Upper lobe of right lung (tissue), 1 donor: Measurements from ENCODE around the gene HBZ. TPM values are rescaled to one million over a fixed set of nuclear protein-coding genes. Genes with fewer than 3 reads are reported as not detected.

Experiments used
- ATAC-seq: fragments of 200-7000 bp; cut with Tn5 transposase; one replicate; pipeline ENCODE4 v1.9.1; 2020; ENCODE audit warnings: mild to moderate bottlenecking, moderate library complexity
- DNase-seq: peaks from one replicate; pipeline ENCODE4 v3.0.0-alpha.2; 2020
- H3K27ac ChIP-seq: fragments of 200-600 bp; one replicate; pipeline ENCODE4 v1.8.0; 2022
- H3K27me3 ChIP-seq: fragments of 200-600 bp; one replicate; pipeline ENCODE4 v1.8.0; 2022; ENCODE audit warnings: mild to moderate bottlenecking
- H3K36me3 ChIP-seq: fragments of 200-600 bp; one replicate; pipeline ENCODE4 v1.8.0; 2022
- H3K4me1 ChIP-seq: fragments of 200-600 bp; one replicate; pipeline ENCODE4 v1.8.0; 2022
- H3K4me3 ChIP-seq: fragments of 200-600 bp; one replicate; pipeline ENCODE4 v1.8.0; 2022; ENCODE audit warnings: mild to moderate bottlenecking
- H3K9me3 ChIP-seq: fragments of 200-600 bp; one replicate; pipeline ENCODE4 v1.8.0; 2022
- CTCF ChIP-seq: fragments of 200-600 bp; IDR thresholded peaks from one replicate; pipeline ENCODE4 v1.8.0; 2022; ENCODE audit warnings: antibody characterized with exemption
- intact Hi-C: fragments of 100-400 bp; cut with DNase I; formaldehyde crosslinking; loops from one replicate; pipeline ENCODE4 v1.11.0; 2022
- total RNA-seq: library from RNA; stranded (reverse); fragmentation: NEBNext Ultra II Directional; extraction: Animal tissue kit (Norgen Biotek cat#: 25700); gene quantifications from one replicate; pipeline ENCODE4 v1.2.1, GENCODE V29; 2021
- donor health status: DM: no; HTN: yes; CAD: no; lungs with severe emphysema.

The HBZ gene
- total RNA-seq, 1 donor from 2014 or later, result not detected

DNA sequence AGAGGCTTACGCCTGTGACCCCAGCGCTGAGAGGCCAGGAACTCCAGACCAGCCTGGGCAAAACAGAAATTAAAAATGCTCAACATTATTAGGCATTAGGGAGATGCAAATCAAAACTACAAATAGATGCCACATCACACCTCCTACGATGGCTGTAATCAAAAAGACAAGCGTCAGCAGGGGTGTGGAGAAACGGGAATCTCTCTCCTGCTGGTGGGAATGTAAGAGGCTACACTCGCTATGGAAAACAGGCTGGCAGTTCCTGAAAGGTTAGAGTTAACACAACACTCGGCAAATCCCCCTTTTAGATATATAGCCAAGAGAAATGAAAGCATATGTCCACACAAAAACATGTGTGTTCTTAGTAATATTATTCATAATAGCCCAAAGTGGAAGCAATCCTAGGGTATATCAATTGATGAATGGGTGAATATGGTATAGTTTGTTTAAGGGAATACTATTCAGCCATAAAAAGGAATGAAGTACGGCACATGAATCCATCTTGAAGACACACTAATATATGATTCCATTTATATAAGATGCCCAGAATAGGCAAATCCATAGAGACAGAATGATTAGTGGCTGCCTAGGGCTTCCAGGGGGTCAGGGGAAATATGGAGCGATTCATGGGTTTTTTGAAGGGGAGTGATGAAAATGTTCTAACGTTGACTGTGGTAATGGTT, 12.1 kb upstream of the HBZ start:
- DNase-seq (no peak), ATAC-seq (no peak)
- Histone ChIP-seq H3K4me1 (no peaks in the 10 kb centered on the region), H3K27me3 (no peaks in the 10 kb centered on the region), H3K27ac (no peak overlapping the region), H3K9me3 (no peaks in the 10 kb centered on the region), H3K36me3 (no peaks in the 10 kb centered on the region), H3K4me3 (no peak overlapping the region)
- no peak for TF ChIP-seq CTCF
- intact Hi-C loops, result no loop called here

- no peak for TF ChIP-seq CTCF
- H3K27ac ChIP-seq, result no peak overlapping the region
- no peak overlapping the region for H3K4me3 ChIP-seq
- ATAC-seq (no peak), DNase-seq (no peak)
- H3K9me3 ChIP-seq, result no peaks in the 10 kb centered on the region
- intact Hi-C loops, result no loop called here
- H3K4me1 ChIP-seq, result no peaks in the 10 kb centered on the region
- H3K27me3 ChIP-seq, result no peaks in the 10 kb centered on the region
- no peaks in the 10 kb centered on the region for H3K36me3 ChIP-seq
Observed at GRCh38 chr16:142405-142967, 10.0 kb upstream of the HBZ start.

DNA sequence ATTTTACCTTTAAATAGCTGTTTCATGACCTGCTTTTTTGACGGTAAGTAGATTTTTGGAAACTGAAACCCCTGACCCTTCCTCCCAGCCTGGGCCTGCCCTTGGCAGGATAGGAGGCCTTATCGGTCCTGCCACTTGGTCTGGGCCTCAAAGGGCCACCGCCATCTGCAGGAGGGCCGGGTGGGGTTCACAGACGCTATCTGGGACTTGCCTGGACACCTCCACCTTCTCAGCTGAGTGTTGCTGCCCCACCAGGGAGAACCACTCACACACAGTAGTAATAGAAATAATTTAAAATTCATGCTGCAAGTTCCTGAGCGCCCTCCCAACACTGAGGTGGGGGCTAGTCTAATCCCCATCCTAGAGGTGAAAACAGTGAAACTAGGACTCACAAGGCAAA, 9.4 kb upstream of the HBZ start:
- Histone ChIP-seq H3K4me1 (no peaks in the 10 kb centered on the region), H3K4me3 (no peak overlapping the region), H3K9me3 (no peaks in the 10 kb centered on the region), H3K36me3 (no peaks in the 10 kb centered on the region), H3K27ac (no peak overlapping the region), H3K27me3 (no peaks in the 10 kb centered on the region)
- no peak for DNase-seq
- ATAC-seq, result no peak
- intact Hi-C loops, result no loop called here
- no peak for TF ChIP-seq CTCF

DNA sequence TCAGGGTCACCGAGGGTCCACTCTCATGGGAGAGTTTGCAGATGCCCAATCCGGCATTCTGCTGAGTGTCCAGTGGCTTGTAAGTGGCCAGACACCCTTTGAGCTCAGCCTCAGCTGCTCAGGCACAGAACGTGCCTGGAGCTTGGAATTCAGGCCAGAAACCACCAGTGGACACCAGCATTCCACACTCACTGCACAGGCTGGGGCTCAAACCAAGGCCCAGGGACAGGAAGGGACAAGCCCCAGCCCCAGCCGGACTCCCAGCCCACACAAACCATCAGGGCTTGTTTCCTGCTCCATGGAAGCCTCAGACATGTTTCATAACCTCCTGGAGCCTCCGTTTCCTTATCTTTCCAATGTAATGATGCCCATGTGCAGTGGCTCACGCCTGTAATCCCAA, 9.0 kb upstream of the HBZ start:
- no peak for TF ChIP-seq CTCF
- Histone ChIP-seq H3K4me3 (no peak overlapping the region), H3K9me3 (no peaks in the 10 kb centered on the region), H3K27me3 (no peaks in the 10 kb centered on the region), H3K4me1 (no peaks in the 10 kb centered on the region), H3K36me3 (no peaks in the 10 kb centered on the region), H3K27ac (no peak overlapping the region)
- intact Hi-C loops, result no loop called here
- DNase-seq (no peak), ATAC-seq (no peak)

GRCh38 chr16:144797-145252, 7.6 kb upstream of the HBZ start:
- Histone ChIP-seq H3K9me3 (no peaks in the 10 kb centered on the region), H3K27ac (no peak overlapping the region), H3K4me1 (no peaks in the 10 kb centered on the region), H3K4me3 (no peak overlapping the region), H3K36me3 (no peaks in the 10 kb centered on the region), H3K27me3 (no peaks in the 10 kb centered on the region)
- intact Hi-C loops, result no loop called here
- DNase-seq, result no peak
- no peak for TF ChIP-seq CTCF
- ATAC-seq, result no peak
